22Rv1 (cell line): ENCODE data around the gene CD3D.

Experiments used
- ZFX ChIP-seq: fragments of 450-650 bp; IDR thresholded peaks from 2 replicates; pipeline ENCODE4 v1.6.1; 2017; ENCODE audit warnings: antibody characterized with exemption, borderline replicate concordance
- TF ChIP-seq, protein P1 (sequence below): fragments of 450-650 bp; IDR thresholded peaks from 2 replicates; pipeline ENCODE4 v1.5.1; 2017; ENCODE audit warnings: mild to moderate bottlenecking

DNA sequence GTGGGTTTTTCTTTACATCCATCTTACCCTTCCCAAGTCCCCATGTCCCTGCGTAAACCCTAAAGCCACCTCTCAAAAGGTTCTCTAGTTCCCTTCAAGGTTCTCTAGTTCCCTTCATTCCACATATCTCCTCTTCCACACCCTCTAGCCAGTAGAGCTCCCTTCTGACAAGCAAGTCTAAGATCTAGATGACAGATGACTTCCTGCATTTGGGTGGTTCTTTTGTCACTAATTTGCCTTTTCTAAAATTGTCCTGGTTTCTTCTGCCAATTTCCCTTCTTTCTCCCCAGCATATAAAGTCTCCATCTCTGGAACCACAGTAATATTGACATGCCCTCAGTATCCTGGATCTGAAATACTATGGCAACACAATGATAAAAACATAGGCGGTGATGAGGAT is 30.2 kb downstream of the CD3D start:
- TF ChIP-seq, protein P1, sequence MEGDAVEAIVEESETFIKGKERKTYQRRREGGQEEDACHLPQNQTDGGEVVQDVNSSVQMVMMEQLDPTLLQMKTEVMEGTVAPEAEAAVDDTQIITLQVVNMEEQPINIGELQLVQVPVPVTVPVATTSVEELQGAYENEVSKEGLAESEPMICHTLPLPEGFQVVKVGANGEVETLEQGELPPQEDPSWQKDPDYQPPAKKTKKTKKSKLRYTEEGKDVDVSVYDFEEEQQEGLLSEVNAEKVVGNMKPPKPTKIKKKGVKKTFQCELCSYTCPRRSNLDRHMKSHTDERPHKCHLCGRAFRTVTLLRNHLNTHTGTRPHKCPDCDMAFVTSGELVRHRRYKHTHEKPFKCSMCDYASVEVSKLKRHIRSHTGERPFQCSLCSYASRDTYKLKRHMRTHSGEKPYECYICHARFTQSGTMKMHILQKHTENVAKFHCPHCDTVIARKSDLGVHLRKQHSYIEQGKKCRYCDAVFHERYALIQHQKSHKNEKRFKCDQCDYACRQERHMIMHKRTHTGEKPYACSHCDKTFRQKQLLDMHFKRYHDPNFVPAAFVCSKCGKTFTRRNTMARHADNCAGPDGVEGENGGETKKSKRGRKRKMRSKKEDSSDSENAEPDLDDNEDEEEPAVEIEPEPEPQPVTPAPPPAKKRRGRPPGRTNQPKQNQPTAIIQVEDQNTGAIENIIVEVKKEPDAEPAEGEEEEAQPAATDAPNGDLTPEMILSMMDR = no peak
- no peak for TF ChIP-seq ZFX
